IPS DF 4.7 (cell line): ENCODE results near the gene TMEM41B.
"Not testable (repeated sequence)": the region's sequence is repeated elsewhere in the genome, so short reads cannot be mapped to it uniquely, and the experiment has no call there.

ENCODE experiments used
- DNase-seq: peaks from one replicate; pipeline ENCODE4 v3.0.0-alpha.2; 2013; ENCODE audit warnings: low spot score; ENCODE audit errors: extremely low read depth

The TMEM41B gene

GRCh38 chr11:9314291-9315077 lies at the start of gene TMEM41B:
TSS of gene TMEM41B (minus strand) at chr11:9314593. CDS start at chr11:9314441, 152 bp downstream.
- peak; percentile 92 for DNase-seq

GRCh38 chr11:9362393-9362863 lies 48.0 kb upstream of the TMEM41B start:
- DNase-seq = no peak

- not testable (repeated sequence) for DNase-seq
Observed at GRCh38 chr11:9360862-9361622, 46.6 kb upstream of the TMEM41B start.

- DNase-seq = no peak
Observed at GRCh38 chr11:9357041-9357440, 42.6 kb upstream of the TMEM41B start.

GRCh38 chr11:9351321-9351881 lies 37.0 kb upstream of the TMEM41B start:
- no peak for DNase-seq

GRCh38 chr11:9347779-9348178 lies 33.4 kb upstream of the TMEM41B start:
- not testable (repeated sequence) for DNase-seq

- DNase-seq = no peak
Observed at GRCh38 chr11:9347100-9347499, 32.7 kb upstream of the TMEM41B start.

- DNase-seq = no peak
Observed at GRCh38 chr11:9344061-9344680, 29.8 kb upstream of the TMEM41B start.

GRCh38 chr11:9341638-9342178 lies 27.3 kb upstream of the TMEM41B start:
- no peak for DNase-seq

GRCh38 chr11:9332655-9333054 lies 18.3 kb upstream of the TMEM41B start:
- no peak for DNase-seq

GRCh38 chr11:9330387-9331384 lies 16.3 kb upstream of the TMEM41B start:
- DNase-seq = no peak

- DNase-seq = no peak
Observed at GRCh38 chr11:9320047-9320446, 5.7 kb upstream of the TMEM41B start.

- not testable (repeated sequence) for DNase-seq
Observed at GRCh38 chr11:9319377-9320001, 5.1 kb upstream of the TMEM41B start.

- not testable (repeated sequence) for DNase-seq
Observed at GRCh38 chr11:9318442-9319376, 4.3 kb upstream of the TMEM41B start.

- DNase-seq = no peak
Observed at GRCh38 chr11:9316334-9316733, 1.9 kb upstream of the TMEM41B start.

- no peak for DNase-seq
Observed at GRCh38 chr11:9315078-9315688, 790 bp upstream of the TMEM41B start.

- DNase-seq = no peak
Observed at GRCh38 chr11:9313648-9314290, 624 bp downstream of the TMEM41B start.
